CD14-positive monocyte (primary cell): ENCODE data around the gene MAGEB18. TPM values are rescaled to one million over a fixed set of nuclear protein-coding genes. Genes with fewer than 3 reads are reported as not detected.

Experiments used
- DNase-seq, 3 donors: peaks; one replicate each; pipeline ENCODE4 v3.0.0-alpha.2; 2011 to 2022
- H2AFZ ChIP-seq: 2 replicates; pipeline ENCODE4 v1.6.0; 2012; ENCODE audit warnings: mild to moderate bottlenecking, low read depth, low read length, inconsistent platforms; ENCODE audit not compliant: insufficient read depth, poor library complexity, severe bottlenecking
- H3K27ac ChIP-seq, 2 donors: 1 replicate in 1 of 2; 2 replicates in 1 of 2; pipeline ENCODE4 v1.5.1; 2012 to 2013; ENCODE audit warnings: low read length in 2 of 2, control low read depth in 1 of 2, inconsistent platforms in 1 of 2, low read depth in 1 of 2, mild to moderate bottlenecking in 1 of 2
- H3K27me3 ChIP-seq, 2 donors: one replicate each; pipeline versions ENCODE4 v1.6.0 to v1.6.1; 2011 to 2013; ENCODE audit warnings: low read length in 2 of 2; ENCODE audit not compliant: control insufficient read depth in 2 of 2, insufficient read depth in 2 of 2
- H3K36me3 ChIP-seq, 2 donors: replicated peaks in 1 of 2; 1 replicate in 1 of 2; 2 replicates in 1 of 2; pipeline versions ENCODE4 v1.5.1 to v1.6.1; 2012 to 2013; ENCODE audit warnings: low read length in 2 of 2, control low read depth in 1 of 2, inconsistent platforms in 1 of 2, mild to moderate bottlenecking in 1 of 2; ENCODE audit not compliant: insufficient read depth in 2 of 2, control insufficient read depth in 1 of 2
- H3K4me1 ChIP-seq, 2 donors: 1 replicate in 1 of 2; 2 replicates in 1 of 2; pipeline versions ENCODE4 v1.5.1 to v1.6.1; 2012 to 2013; ENCODE audit warnings: low read length in 2 of 2, control low read depth in 1 of 2, inconsistent platforms in 1 of 2, mild to moderate bottlenecking in 1 of 2, moderate library complexity in 1 of 2; ENCODE audit not compliant: insufficient read depth in 2 of 2, control insufficient read depth in 1 of 2
- H3K4me2 ChIP-seq: replicated peaks from 2 replicates; pipeline ENCODE3; 2012; ENCODE audit warnings: low read length, moderate library complexity, mild to moderate bottlenecking; ENCODE audit not compliant: poor library complexity, severe bottlenecking; ENCODE audit errors: extremely low read depth
- H3K4me3 ChIP-seq, 3 experiments: fragments of 200-600 bp in 1 of 3; sonication (generic) in 1 of 3; replicated peaks in 1 of 3; 1 replicate in 2 of 3; 2 replicates in 1 of 3; pipeline ENCODE4 v1.5.1; 2011 to 2013; ENCODE audit warnings: low read length in 3 of 3, mild to moderate bottlenecking in 3 of 3, control low read depth in 2 of 3, low read depth in 2 of 3, inconsistent platforms in 1 of 3, moderate library complexity in 1 of 3
- H3K79me2 ChIP-seq: 2 replicates; pipeline ENCODE4 v1.6.0; 2012; ENCODE audit warnings: mild to moderate bottlenecking, control low read depth, inconsistent platforms, low read length, moderate library complexity; ENCODE audit not compliant: insufficient read depth
- H3K9ac ChIP-seq: 2 replicates; pipeline ENCODE4 v1.6.0; 2017; ENCODE audit warnings: low read length, mild to moderate bottlenecking; ENCODE audit not compliant: insufficient read depth, poor library complexity, severe bottlenecking
- H3K9me3 ChIP-seq, 2 donors: replicated peaks in 1 of 2; 1 replicate in 1 of 2; 2 replicates in 1 of 2; pipeline versions ENCODE4 v1.5.1 to v1.6.1; 2012 to 2013; ENCODE audit warnings: low read length in 2 of 2, control low read depth in 1 of 2; ENCODE audit not compliant: control insufficient read depth in 1 of 2, insufficient read depth in 1 of 2
- H4K20me1 ChIP-seq: 2 replicates; pipeline ENCODE4 v1.6.0; 2012; ENCODE audit warnings: mild to moderate bottlenecking, low read length, control low read depth, moderate library complexity; ENCODE audit not compliant: insufficient read depth
- H3K27ac Mint-ChIP-seq, 7 donors: one replicate each; pipeline ENCODE4 v1.8.0; 2020; ENCODE audit warnings: mild to moderate bottlenecking in 7 of 7, mixed read lengths in 7 of 7, moderate library complexity in 6 of 7, inconsistent platforms in 2 of 7
- H3K27me3 Mint-ChIP-seq, 3 donors: one replicate each; pipeline ENCODE4 v1.8.0; 2021 to 2022; ENCODE audit warnings: low read depth in 3 of 3, mild to moderate bottlenecking in 3 of 3, mixed read lengths in 3 of 3, moderate library complexity in 3 of 3, inconsistent platforms in 1 of 3
- H3K36me3 Mint-ChIP-seq, 2 donors: one replicate each; pipeline ENCODE4 v1.8.0; 2020; ENCODE audit warnings: mixed read lengths in 2 of 2, inconsistent platforms in 1 of 2, mild to moderate bottlenecking in 1 of 2
- H3K4me1 Mint-ChIP-seq: one replicate; pipeline ENCODE4 v1.8.0; 2020; ENCODE audit warnings: mild to moderate bottlenecking, mixed read lengths
- H3K4me3 Mint-ChIP-seq, 2 donors: one replicate each; pipeline ENCODE4 v1.8.0; 2020; ENCODE audit warnings: mild to moderate bottlenecking in 2 of 2, mixed read lengths in 2 of 2, moderate library complexity in 1 of 2
- H3K9me3 Mint-ChIP-seq, 7 donors: one replicate each; pipeline ENCODE4 v1.8.0; 2020 to 2022; ENCODE audit warnings: mixed read lengths in 7 of 7, mild to moderate bottlenecking in 6 of 7, moderate library complexity in 6 of 7, inconsistent platforms in 2 of 7
- CTCF ChIP-seq: fragments of 200-600 bp; IDR thresholded peaks from one replicate; pipeline ENCODE4 v1.8.0; 2022; ENCODE audit warnings: antibody characterized with exemption, mild to moderate bottlenecking
- WGBS: methylation state at CpG from one replicate; pipeline ENCODE4 v1.1.5; 2013; ENCODE audit warnings: missing lambda C conversion rate; ENCODE audit not compliant: insufficient coverage; 5-methylcytosine and 5-hydroxymethylcytosine counted together
- intact Hi-C, 2 donors: fragments of 100-400 bp; cut with micrococcal nuclease; formaldehyde crosslinking; loops; one replicate each; pipeline versions ENCODE4 v1.15.0 to v1.15.1; 2023
- polyA minus RNA-seq: library from RNA; depleted of rRNA, polyadenylated mRNA; stranded (reverse); fragments of >200 nt; gene quantifications from 2 replicates; pipeline ENCODE4 v1.2.3, GENCODE V29; 2012
- polyA plus RNA-seq, 3 donors: library from polyadenylated mRNA; depleted of rRNA in 1 of 3; unstranded in 2 of 3; stranded (reverse) in 1 of 3; fragments of 300-500 nt in 2 of 3; fragments of >200 nt in 1 of 3; fragmentation: Illumina TruSeq in 2 of 3; gene quantifications; 1 replicate in 2 of 3; 2 replicates in 1 of 3; pipeline ENCODE4 v1.2.3, GENCODE V29; 2012 to 2021
- total RNA-seq, 12 experiments: library from RNA in 1 of 12; stranded (reverse) in 1 of 12; fragments of 120-200 nt in 1 of 12; gene quantifications; one replicate each; pipeline ENCODE4 v1.2.4 and lab custom pipeline; 2013 to 2026; ENCODE audit warnings: mixed read lengths in 6 of 12, inconsistent platforms in 1 of 12

The MAGEB18 gene
- not detected for total RNA-seq (2013)
- polyA plus RNA-seq, result not detected
- polyA minus RNA-seq, result not detected in 2 replicates
- total RNA-seq (lab: John Stamatoyannopoulos, UW), result 0 to 0.23 (median 0) reads per million in 11 experiments

- Histone ChIP-seq H3K9me3 (peaks cover 0 to 4% of the 10 kb centered on the region in 2 donors), H3K4me1 (no peaks in the 10 kb centered on the region), H3K27me3 (no peaks in the 10 kb centered on the region), H3K9ac (no peak within 1 kb of the TSS), H3K36me3 (no peaks in the 10 kb centered on the region), H3K4me2 (no peak within 1 kb of the TSS), H3K79me2 (no peaks in the 10 kb centered on the region), H3K4me3 (no peak within 1 kb of the TSS), H4K20me1 (no peaks in the 10 kb centered on the region), H3K27ac (no peak within 1 kb of the TSS), H2AFZ (no peak within 1 kb of the TSS)
- DNase-seq, result no peak
- Mint-ChIP-seq H3K27ac (peak within 1 kb of the TSS in 1 of 7 donors; percentile 31), H3K9me3 (peaks cover 0 to 9% (median 6%) of the 10 kb centered on the region in 7 donors), H3K36me3 (no peaks in the 10 kb centered on the region), H3K4me1 (no peaks in the 10 kb centered on the region), H3K4me3 (no peak within 1 kb of the TSS), H3K27me3 (no peaks in the 10 kb centered on the region)
- intact Hi-C loops, result no loop called here
- no peak for TF ChIP-seq CTCF
- WGBS, result no CpG with 5 or more reads among the region's 11 CpGs
Measured at GRCh38 chrX:26138274-26138673, at the start of gene MAGEB18. MAGEB18 (plus strand) TSS chrX:26138343; CDS start chrX:26138986, 643 bp downstream.

- no peaks in the 10 kb centered on the region for H3K36me3 ChIP-seq
- 80% methylated on average over 1 of the region's 3 CpGs for WGBS
- no peaks in the 10 kb centered on the region for H3K4me1 ChIP-seq
- no peak overlapping the region for H3K9ac ChIP-seq
- H3K27me3 ChIP-seq, result no peaks in the 10 kb centered on the region
- H2AFZ ChIP-seq, result no peak overlapping the region
- H4K20me1 ChIP-seq, result no peaks in the 10 kb centered on the region
- H3K4me3 Mint-ChIP-seq, result no peak overlapping the region
- no peak overlapping the region for H3K27ac Mint-ChIP-seq
- no peak for DNase-seq
- no peaks in the 10 kb centered on the region for H3K36me3 Mint-ChIP-seq
- H3K4me2 ChIP-seq, result no peak overlapping the region
- no peaks in the 10 kb centered on the region for H3K9me3 ChIP-seq
- no peaks in the 10 kb centered on the region for H3K4me1 Mint-ChIP-seq
- H3K27ac ChIP-seq, result no peak overlapping the region
- H3K4me3 ChIP-seq, result no peak overlapping the region
- H3K27me3 Mint-ChIP-seq, result peaks cover 0 to 2% (median 0%) of the 10 kb centered on the region in 3 donors
- intact Hi-C loops, result no loop called here
- no peaks in the 10 kb centered on the region for H3K79me2 ChIP-seq
- H3K9me3 Mint-ChIP-seq, result no peaks in the 10 kb centered on the region
- no peak for TF ChIP-seq CTCF
Measured at GRCh38 chrX:26100421-26100920, 37.7 kb upstream of the MAGEB18 start.
